GM19193 (cell line): ENCODE data around the gene ASAP2.

Experiments
- POLR2A ChIP-seq: IDR thresholded peaks from 4 replicates; pipeline ENCODE4 v1.6.1; 2011; ENCODE audit not compliant: insufficient read depth, insufficient read length; ENCODE audit errors: extremely low read depth

Gene ASAP2

DNA sequence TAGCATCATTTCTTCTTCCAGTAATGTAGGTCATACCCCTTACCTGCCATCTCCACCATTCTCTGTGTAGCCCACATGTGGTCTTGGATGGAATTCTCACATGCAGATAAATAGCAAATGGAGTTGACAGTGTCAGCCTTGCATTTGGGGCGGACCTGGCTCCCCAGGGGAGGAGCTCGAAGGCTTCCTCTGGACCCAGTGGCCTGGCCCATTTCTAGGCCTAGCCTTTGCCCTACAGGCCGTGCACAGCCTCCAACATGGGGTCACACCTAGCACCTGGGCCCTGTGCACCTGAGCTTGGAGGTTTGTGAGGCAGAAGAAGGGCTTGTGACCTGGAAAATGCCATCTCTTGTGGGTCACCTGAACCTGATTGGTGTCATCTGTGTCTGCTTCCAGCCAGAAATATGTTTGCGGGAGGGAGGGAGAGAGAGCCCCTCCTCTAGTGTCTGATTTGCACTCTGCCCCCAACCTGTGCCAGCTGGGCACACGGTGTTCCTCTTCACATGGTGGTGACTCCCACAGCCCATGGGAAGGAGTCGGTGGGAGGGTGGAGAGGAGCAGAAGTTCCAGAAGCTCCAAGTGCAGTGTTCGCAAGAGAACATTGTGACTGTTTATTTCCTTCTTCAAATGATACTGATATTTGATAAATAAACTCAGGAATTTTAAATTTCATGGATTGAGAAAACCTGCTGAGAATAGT is 183.7 kb downstream of the ASAP2 start:
- no peak for TF ChIP-seq POLR2A

DNA sequence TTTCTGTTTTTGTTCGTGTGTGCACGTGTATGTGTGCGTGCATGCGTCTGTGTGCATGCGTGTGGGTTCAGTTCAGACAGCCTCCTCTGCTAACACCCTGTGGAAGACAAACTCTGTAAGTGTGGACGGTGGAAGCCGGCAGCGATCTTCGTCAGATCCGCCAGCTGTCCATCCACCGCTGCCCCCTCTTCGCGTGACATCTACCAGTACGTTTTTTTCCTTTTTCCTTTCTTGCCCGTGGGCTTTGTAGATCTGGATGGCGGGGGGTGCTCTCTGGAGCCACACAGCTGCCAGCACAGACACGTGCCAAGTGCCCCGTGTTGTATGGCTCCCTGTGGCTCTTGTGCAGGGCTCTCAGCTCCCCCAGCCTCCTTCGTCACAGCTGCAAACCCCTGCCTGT is 184.4 kb downstream of the ASAP2 start:
- no peak for TF ChIP-seq POLR2A

DNA sequence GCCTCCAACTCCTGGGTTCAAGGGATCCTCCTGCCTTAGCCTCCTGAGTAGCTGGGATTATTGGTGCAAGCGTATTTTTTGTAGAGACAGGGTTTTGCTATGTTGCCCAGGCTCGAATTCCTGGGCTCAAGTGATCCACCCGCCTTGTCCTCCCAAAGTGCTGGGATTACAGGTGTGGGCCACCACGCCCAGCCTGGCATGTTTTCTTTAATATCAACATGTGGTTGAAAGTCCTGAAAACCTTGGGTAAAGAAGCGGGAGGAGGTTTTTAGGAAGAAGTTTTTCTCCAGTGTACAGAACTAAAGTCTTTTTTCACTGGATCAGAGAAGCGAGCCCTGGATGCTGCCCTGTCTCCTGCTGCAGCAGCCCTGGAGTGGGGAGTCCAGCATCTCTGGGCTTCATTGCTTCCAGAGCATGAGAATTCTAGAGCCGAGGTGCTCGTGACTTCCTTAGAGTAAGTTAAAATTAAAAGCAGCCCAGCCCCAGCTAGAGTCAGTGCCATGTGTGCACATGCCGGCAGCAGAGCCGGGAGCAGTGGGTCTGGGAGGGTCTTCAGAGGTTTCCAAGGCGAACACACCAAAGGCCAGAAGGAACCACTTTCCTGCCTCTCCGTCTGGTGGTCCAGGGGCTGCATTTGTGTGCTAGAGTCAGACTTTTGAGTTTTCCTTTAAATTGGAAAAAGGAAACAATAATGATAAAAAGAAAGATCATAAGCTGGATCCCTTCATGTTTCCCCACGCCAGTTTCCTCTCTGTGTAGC is 185.5 kb downstream of the ASAP2 start:
- no peak for TF ChIP-seq POLR2A

DNA sequence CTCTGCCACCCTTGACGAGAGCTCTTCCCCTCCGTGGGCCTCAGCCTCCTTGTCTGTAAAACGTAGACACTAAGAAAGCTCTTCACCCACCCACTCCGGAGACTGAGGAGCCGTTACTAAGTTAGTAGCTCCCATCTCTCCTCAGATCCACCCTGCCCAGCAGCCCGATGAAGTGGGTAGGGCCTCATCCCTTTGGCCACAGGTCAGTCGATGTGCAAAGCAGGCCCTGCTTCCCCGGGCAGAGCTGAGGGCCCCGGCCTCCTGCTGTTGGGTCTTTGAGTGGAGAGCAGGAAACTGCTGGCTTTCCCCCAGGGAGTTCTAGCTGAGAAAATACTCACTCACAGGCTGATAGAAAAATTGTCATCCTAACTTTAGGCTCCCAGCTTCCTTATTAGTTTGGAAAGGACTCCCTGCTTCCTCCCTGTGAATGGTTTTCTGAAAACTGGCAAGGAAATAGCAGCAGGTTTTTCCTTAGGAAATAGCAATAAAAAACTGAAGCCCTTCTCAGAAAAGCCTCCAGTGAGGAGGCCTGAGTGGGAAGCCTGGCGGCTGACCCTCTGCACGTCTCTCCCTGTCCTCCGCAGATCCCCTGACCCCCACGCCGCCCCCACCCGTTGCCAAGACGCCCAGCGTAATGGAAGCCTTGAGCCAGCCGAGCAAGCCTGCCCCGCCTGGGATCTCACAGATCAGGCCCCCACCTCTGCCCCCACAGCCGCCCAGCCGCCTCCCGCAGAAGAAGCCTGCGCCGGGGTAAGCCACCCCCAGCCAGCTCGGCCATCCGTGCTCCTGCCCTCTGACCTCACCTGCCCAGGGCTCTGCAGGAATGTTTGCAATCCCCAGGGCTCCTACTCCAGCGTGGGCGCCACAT is 186.5 kb downstream of the ASAP2 start:
- TF ChIP-seq POLR2A: no peak

DNA sequence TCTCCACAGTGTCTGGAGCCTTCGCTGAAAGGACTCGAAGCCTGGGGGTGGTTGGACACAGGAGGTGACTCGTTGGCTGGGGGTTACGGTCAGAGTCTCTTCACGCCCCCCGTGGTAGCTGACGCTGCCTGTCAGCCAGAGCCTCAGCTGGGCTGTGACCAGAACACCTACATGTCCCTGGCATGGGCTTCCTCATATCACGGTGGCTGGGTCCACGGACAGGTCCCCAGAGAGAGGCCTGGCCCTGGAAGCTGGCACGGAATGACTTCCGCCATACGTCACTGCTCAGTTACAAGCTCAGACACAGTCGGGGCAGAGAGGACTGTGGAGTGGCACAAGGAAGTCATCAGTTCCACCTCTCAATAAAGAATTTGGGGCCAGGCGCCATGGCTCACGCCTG is 188.2 kb downstream of the ASAP2 start:
- no peak for TF ChIP-seq POLR2A

DNA sequence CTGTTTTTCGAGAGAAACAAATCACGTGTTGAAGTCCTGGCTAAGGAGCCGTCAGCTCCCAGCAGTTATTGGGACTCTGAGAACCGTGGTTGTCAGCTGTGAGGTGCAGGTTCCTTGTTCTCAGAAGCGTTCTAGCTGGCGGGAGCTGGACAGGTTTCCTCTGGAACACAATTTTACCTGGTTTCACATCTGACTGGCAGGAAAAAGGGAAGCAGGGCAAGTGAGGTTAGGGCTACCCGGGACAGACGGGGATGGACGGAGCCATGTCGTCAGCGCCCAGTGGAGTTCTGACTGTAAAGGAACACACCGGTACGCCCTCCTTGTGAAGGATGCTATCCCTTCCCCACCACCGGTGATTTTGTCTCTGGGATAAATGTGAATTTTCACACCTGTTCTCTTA is 190.6 kb downstream of the ASAP2 start:
- TF ChIP-seq POLR2A: no peak

DNA sequence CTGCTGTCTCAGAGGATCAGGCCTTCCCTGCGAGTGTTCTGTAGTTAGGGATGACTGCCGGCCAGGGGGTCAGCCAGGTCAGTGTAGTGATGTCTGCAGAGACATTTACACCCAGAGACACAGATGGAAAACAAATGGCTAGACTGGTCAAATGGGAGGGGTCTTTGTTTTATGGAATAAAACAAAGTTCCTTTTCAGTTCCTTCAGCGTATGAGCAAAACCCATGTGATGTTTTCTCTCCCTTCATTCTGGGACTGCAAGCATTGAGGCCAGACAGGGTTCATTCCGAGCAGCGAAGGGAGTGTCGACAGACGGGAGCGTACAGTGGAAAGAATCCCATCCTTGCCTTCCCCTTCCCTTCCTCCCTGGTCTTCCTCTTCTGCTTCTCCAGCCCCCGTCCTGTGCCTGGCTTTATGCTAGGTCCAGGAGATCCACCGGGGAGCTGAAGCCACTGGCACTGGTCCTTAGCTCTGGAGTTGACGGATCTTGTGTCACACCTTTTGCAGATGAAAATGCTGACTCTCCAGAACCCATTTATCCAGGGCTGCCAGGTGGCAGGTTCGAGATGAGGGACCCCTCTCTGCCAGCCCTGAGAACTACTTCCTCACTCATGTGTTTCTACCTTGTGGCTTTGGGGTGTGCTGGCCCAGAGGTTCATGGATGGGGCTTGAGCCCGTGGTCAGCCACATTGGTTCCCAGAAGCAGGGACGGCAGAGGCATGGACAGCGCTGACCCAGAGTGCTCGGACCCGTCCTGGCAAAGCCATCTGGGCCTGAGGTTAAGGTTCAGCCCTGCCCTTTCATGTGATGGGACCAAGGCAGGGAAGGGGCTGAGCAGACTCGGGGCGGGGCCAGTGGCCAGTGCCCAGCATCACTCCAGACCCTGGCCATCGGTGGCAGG is 192.5 kb downstream of the ASAP2 start:
- TF ChIP-seq POLR2A: no peak

DNA sequence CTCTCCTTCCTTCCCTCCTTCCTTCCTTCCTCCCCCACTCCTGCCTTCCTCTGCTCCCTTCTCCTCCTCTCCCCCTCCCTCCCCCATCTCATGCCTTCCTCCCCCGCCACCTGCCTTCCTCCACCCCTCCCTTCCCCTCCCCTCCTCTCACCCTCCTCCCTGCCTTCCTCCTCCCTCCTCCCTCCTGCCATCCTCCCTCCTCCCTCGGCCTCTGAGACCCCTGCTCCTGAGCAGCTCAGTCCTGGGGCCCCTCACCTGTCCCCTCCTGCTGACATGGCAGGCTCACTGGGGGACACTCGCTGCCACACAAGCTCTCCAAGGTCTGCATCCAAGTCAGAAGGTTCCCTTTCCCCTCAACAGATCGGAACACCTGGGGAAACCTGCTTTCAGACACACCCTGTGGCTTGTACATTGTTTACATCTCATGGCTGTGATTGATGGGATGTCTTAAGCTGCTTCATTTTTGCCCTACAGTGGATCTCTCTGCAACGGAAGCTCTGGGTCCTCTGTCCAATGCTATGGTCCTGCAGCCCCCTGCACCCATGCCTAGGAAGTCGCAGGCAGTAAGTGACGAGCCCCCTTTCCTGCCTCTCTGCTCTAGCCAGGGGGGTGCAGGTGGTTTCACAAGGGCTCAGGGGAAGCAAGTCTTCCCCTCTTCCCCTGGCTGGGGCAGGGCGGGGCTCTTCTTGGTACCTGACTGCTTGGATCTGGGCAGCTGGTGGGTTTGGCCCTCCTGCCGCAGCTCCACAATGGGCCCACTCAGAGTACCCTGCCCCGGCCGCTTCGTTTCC is 193.9 kb downstream of the ASAP2 start:
- no peak for TF ChIP-seq POLR2A

DNA sequence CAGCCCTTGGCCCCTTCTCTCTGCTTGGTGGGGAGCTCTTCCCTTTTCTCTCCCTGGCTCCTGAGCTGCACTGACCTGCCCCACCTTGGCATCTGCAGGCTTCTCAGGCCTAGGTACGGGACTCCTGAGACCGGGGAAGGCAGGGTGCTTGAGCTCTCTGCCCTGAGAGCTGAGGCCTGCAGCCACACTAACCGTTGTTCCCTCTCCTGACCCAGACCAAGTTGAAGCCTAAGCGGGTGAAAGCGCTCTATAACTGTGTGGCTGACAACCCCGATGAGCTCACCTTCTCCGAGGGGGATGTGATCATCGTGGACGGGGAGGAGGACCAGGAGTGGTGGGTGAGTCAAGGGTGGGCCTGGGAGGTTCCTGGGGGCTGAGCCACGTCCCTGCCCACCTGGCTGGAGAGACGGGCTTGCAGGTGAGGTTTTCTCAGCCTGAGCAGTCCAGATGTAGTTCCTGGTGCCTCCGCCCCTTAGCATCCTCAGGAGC is 194.5 kb downstream of the ASAP2 start:
- no peak for TF ChIP-seq POLR2A

DNA sequence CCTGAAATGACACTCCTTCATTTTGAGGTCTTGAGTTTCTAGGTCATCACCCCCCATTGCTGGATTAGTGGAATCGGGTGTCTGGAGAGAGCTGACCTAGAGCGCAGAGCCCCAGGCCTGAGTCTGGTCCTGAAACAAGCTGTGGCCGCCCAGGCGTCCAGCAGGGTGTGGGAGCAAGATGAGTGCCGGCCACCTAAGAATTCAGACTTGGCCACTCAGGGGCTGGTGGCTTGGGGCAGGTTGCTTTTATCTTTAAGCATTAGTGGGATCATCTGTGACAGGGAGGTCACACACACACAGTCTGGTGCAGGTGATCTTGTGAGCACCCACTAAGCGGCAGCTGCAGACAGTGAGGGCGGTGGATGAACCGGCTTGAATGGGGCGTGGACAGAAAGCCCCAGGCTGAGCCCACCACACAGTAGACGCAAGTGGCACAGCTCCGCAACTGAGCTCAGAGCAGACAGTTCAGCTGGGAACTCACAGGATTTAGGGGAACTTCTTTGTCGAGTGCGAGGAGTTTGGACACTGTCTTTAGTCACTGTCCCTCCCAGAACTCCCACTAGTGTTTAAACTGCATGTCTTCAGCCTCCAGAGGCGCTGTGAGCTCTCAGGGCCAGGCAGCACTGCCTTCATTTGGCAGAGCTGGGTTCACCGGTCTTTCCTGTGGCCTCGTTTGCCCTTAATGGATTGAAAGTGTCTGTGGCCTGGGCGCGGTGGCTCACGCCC is 195.2 kb downstream of the ASAP2 start:
- no peak for TF ChIP-seq POLR2A

DNA sequence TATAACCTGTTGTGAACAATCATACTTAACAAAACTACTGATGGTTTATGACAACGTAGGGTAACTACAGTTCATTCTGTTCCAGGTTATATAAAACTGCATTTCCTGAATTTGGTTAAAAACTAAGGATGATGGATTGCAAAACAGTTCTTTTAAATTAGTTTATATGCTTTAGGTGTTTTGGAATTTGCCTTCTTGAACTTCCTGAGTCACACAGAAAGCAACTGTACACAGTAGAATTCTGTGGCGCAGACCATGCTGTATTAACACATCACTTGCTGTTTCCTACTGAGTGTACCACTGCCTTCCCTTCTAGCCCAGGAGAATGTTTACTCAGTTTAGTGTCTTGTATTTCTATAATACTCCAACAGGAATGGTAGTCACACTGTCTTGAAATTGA is 197.3 kb downstream of the ASAP2 start:
- TF ChIP-seq POLR2A: no peak

DNA sequence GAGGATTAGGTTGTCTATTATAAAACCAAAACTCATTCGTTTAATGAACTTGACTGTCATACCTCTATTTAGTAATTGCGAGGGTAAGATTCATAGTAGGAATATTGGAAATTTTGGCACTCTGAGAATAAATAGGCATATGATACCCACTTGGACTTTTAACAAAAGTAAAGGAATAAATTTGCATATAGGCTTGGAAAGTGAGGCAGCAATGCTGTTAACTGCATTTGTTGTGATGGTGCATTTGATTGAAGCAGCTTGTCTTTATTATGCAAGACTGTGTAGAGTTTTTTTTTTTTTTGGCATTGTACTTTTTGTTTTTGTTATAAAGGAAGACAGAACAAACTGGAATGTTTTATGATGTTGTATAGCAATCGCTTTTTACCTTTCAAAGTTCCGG is 197.8 kb downstream of the ASAP2 start:
- no peak for TF ChIP-seq POLR2A

DNA sequence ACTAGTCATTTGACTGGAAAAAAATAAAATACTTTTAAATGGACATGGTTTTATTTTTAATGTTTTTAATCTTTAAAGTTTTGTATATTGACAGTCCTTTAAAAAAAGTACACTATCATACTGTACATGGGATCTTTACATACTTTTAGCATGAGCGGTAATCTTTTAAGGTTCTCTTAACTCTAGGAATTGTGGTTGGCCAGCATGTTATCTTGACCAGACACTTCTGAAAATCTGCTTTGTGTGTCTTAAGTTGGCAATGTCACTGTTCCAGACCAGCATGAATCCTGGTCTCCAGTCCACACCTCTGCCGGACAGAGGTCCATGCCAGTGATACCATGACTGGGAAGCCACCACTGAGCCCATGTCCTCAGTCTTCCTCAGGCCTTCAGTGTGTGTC is 199.0 kb downstream of the ASAP2 start:
- TF ChIP-seq POLR2A: no peak
